Thyroid gland (tissue), 4 donors: ENCODE measurements around the gene LSM7.

ENCODE experiments used
- CTCF ChIP-seq, 6 experiments: fragments of 200-600 bp in 3 of 6; fragments of 450-650 bp in 3 of 6; sonication (generic) in 3 of 6; IDR thresholded peaks; one replicate each; pipeline ENCODE4 v1.5.1; 2016 to 2019; ENCODE audit warnings: antibody characterized with exemption in 6 of 6, mild to moderate bottlenecking in 2 of 6, inconsistent platforms in 1 of 6, moderate library complexity in 1 of 6
- POLR2A ChIP-seq, 2 donors: fragments of 450-650 bp; IDR thresholded peaks; one replicate each; pipeline ENCODE4 v1.6.1; 2017; ENCODE audit warnings: antibody characterized with exemption in 2 of 2, mild to moderate bottlenecking in 2 of 2, moderate library complexity in 1 of 2

- no peak for TF ChIP-seq CTCF (IDR thresholded peaks at IDR 0.05)
- no peak for TF ChIP-seq POLR2A (IDR thresholded peaks at IDR 0.05)
These were observed 27.9 kb downstream of the LSM7 start for GRCh38 chr19:2300533-2300932.
